ENCODE results near the gene TFB2M.

- no peak for TF ChIP-seq POLR2A (IDR thresholded peaks at IDR 0.05)
- TF ChIP-seq CTCF (IDR thresholded peaks at IDR 0.05), result no peak
Measured at GRCh38 chr1:246511203-246511602, 54.9 kb downstream of the TFB2M start.
